HepG2 (cell line): Measurements from ENCODE around the gene RPUSD4. TPM values are rescaled to one million over a fixed set of nuclear protein-coding genes. Genes with fewer than 3 reads are reported as not detected.

ENCODE experiments used
- ATF5 ChIP-seq: sonication (generic); formaldehyde crosslinking; IDR thresholded peaks from 2 replicates; pipeline ENCODE4 v1.4.0; 2020; ENCODE audit warnings: mild to moderate bottlenecking, low read depth, missing genetic modification reagents
- ATM ChIP-seq: fragments of 450-650 bp; IDR thresholded peaks from 2 replicates; pipeline ENCODE4 v1.7.1; 2017; ENCODE audit warnings: mild to moderate bottlenecking, borderline replicate concordance
- CEBPB ChIP-seq: IDR thresholded peaks from 2 replicates; pipeline ENCODE4 v1.6.1; 2011; ENCODE audit warnings: low read depth, low read length, improper control_type of control experiment, borderline replicate concordance
- ERF ChIP-seq: IDR thresholded peaks from 2 replicates; pipeline ENCODE4 v1.6.1; 2018; ENCODE audit warnings: missing biosample characterization, missing genetic modification reagents
- EZH2 ChIP-seq: conservative IDR thresholded peaks from 2 replicates; pipeline ENCODE4 v1.6.1; 2012; ENCODE audit warnings: mild to moderate bottlenecking, low read depth, low read length, moderate library complexity
- IRF2 ChIP-seq: IDR thresholded peaks from 2 replicates; pipeline ENCODE4 v1.6.1; 2018; ENCODE audit warnings: missing genetic modification reagents, missing compliant biosample characterization
- MEIS2 ChIP-seq: sonication (generic); formaldehyde crosslinking; IDR thresholded peaks from 2 replicates; pipeline ENCODE4 v1.9.0; 2021; ENCODE audit warnings: mild to moderate bottlenecking, missing genetic modification reagents
- PAXIP1 ChIP-seq: sonication (generic); formaldehyde crosslinking; conservative IDR thresholded peaks from 2 replicates; pipeline ENCODE4 v1.4.0; 2020; ENCODE audit warnings: mild to moderate bottlenecking, missing genetic modification reagents, moderate library complexity
- RXRB ChIP-seq: IDR thresholded peaks from 2 replicates; pipeline ENCODE4 v1.6.1; 2016; ENCODE audit warnings: borderline replicate concordance, missing genetic modification reagents, missing compliant biosample characterization
- TRIM22 ChIP-seq: fragments of 450-650 bp; IDR thresholded peaks from 2 replicates; pipeline ENCODE4 v1.6.1; 2017
- ZNF142 ChIP-seq: sonication (generic); formaldehyde crosslinking; IDR thresholded peaks from 2 replicates; pipeline ENCODE4 v1.4.0; 2020; ENCODE audit warnings: missing genetic modification reagents
- ZNF143 ChIP-seq: sonication (generic); formaldehyde crosslinking; IDR thresholded peaks from 2 replicates; pipeline ENCODE4 v1.4.0; 2020; ENCODE audit warnings: missing genetic modification reagents
- ZNF567 ChIP-seq: sonication (generic); formaldehyde crosslinking; IDR thresholded peaks from 2 replicates; pipeline ENCODE4 v1.8.1; 2023; ENCODE audit warnings: mild to moderate bottlenecking, missing genetic modification reagents, borderline replicate concordance
- polyA plus RNA-seq, 8 experiments: library from polyadenylated mRNA; depleted of rRNA in 3 of 8; stranded (reverse) in 7 of 8; unstranded in 1 of 8; fragments of >200 nt; fragmentation: Illumina TruSeq in 4 of 8; extraction: Trizol in 4 of 8; gene quantifications; 2 replicates each; pipeline versions ENCODE4 v1.2.1 to v1.2.3, GENCODE V29; 2011 to 2016; ENCODE audit warnings: low read depth in 4 of 8, missing spikeins in 1 of 8, mixed read lengths in 1 of 8; ENCODE audit not compliant: insufficient read depth in 1 of 8
- total RNA-seq, 5 experiments: library from RNA; depleted of rRNA; stranded (reverse); fragments of >200 nt; fragmentation: Illumina TruSeq; extraction: Trizol; gene quantifications; 2 replicates each; pipeline ENCODE4 v1.2.3, GENCODE V29; 2016; ENCODE audit warnings: low read depth in 1 of 5
- TF ChIP-seq, protein P1 (sequence below): sonication (generic); formaldehyde crosslinking; conservative IDR thresholded peaks from 2 replicates; pipeline ENCODE4 v1.4.0; 2020; ENCODE audit warnings: missing genetic modification reagents

The RPUSD4 gene
- total and polyA plus RNA-seq, 2 of the 13 experiments (the other 11 are each of a cell fraction or from before 2014, with no cell fraction given) = 45.0 to 52.9 TPM

DNA sequence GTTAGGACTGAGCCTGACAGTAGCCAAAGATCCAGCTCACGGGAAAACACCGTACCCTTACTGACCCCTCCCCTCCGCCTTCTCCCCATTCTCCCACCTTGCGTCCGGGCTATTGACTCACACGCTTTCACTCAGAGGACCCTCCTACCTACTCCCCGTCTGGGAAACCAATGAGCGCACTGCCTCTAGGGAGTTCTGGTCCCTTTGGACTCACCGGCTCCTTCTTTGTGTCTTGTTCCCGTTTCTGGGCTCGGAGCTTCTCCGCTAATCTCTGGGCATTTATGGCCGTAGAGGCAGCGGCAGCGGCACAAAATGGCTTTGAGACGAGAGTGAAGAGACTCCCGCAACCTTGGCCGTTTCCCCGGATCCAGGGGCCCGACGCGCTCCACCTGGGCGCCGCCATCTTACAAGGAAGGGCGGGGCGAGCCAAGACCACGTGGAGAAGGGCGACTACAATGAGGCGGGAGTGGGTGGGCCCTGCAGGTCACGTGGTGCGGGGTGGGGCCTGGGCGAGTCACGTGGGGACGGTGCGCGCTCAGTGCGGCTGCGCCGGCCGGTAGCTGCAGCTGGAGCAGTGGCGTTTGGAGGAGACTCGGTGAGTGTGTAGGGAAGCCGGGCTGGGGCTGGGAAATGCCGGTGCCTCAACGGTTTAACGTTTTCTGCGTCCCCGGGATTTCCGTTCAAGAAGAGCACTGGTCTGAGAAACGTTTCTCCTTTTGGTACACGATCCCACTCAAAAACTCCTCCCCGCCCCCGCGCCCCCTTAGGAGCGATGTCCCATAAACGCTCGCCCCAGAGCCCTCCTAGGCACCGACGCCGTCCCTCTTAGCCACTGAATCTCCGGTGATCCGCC, at the start of gene RPUSD4, which contains the start of gene FAM118B (continued):
- TF ChIP-seq ZNF142 (no peak; the same call in 1 of the 2 replicates), CEBPB (no peak), ZNF567 (no peak), ATM (no peak), MEIS2 (CRISPR knock-in tag) (peak; percentile 41), EZH2 (no peak), ATF5 (CRISPR knock-in tag) (no peak), IRF2 (CRISPR knock-in tag) (peak; percentile 45), TRIM22 (no peak), ZNF143 (CRISPR knock-in tag) (0 out of 2 replicates have a peak, but pooled peaks have one; percentile 75), PAXIP1 (peak; percentile 44), RXRB (CRISPR knock-in tag) (peak; percentile 54), ERF (CRISPR knock-in tag) (peak; percentile 60; the same call in 1 of the 2 replicates)
- TF ChIP-seq, protein P1, sequence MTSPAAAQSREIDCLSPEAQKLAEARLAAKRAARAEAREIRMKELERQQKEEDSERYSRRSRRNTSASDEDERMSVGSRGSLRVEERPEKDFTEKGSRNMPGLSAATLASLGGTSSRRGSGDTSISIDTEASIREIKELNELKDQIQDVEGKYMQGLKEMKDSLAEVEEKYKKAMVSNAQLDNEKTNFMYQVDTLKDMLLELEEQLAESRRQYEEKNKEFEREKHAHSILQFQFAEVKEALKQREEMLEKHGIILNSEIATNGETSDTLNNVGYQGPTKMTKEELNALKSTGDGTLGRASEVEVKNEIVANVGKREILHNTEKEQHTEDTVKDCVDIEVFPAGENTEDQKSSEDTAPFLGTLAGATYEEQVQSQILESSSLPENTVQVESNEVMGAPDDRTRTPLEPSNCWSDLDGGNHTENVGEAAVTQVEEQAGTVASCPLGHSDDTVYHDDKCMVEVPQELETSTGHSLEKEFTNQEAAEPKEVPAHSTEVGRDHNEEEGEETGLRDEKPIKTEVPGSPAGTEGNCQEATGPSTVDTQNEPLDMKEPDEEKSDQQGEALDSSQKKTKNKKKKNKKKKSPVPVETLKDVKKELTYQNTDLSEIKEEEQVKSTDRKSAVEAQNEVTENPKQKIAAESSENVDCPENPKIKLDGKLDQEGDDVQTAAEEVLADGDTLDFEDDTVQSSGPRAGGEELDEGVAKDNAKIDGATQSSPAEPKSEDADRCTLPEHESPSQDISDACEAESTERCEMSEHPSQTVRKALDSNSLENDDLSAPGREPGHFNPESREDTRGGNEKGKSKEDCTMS (CRISPR knock-in tag) = 0 out of 2 replicates have a peak, but pooled peaks have one; percentile 47
